Panc1 (cell line): ENCODE data around the gene TIMMDC1.

Experiments
- CTCF ChIP-seq: fragments of 450-650 bp; IDR thresholded peaks from 2 replicates; pipeline ENCODE4 v1.5.1; 2017; ENCODE audit warnings: mild to moderate bottlenecking
- REST ChIP-seq, 2 experiments: IDR thresholded peaks; 2 replicates each; pipeline ENCODE4 v1.6.1; 2011 to 2012; ENCODE audit warnings: low read depth in 2 of 2, control low read depth in 1 of 2, low read length in 1 of 2, mild to moderate bottlenecking in 1 of 2, moderate library complexity in 1 of 2; ENCODE audit not compliant: insufficient read depth in 1 of 2
- TCF7L2 ChIP-seq: IDR thresholded peaks from 2 replicates; pipeline ENCODE4 v1.6.1; 2011; ENCODE audit warnings: mild to moderate bottlenecking, low read depth, low read length, inconsistent platforms

GRCh38 chr3:119571688-119572087, 73.3 kb downstream of the TIMMDC1 start:
- TF ChIP-seq CTCF (no peak), REST (IDR thresholded peaks at IDR 0.05; ENCODE audit: insufficient read depth in 1 of 2, low read depth in 2 of 2, low read length in 1 of 2) (no peak), TCF7L2 (no peak)
